ENCODE data around the gene GMCL1.

Gene GMCL1

GRCh38 chr2:69810550-69810949, 18.9 kb upstream of the GMCL1 start:
- Histone ChIP-seq H3K27me3 (ENCODE audit: insufficient read depth, low read depth, severe bottlenecking) (no peaks in the 10 kb centered on the region), H3K36me3 (no peaks in the 10 kb centered on the region; the same call in 1 of the 2 replicates), H3K4me3 (ENCODE audit: low read depth, low read length) (no peak overlapping the region), H3K27ac (no peak overlapping the region), H3K9me3 (ENCODE audit: severe bottlenecking) (no peaks in the 10 kb centered on the region)
- TF ChIP-seq CTCF (IDR thresholded peaks at IDR 0.05; ENCODE audit: low read depth, low read length): no peak
- no peak for DNase-seq

- Histone ChIP-seq H3K4me3 (ENCODE audit: low read depth, low read length) (no peak overlapping the region), H3K27me3 (ENCODE audit: insufficient read depth, low read depth, severe bottlenecking) (no peaks in the 10 kb centered on the region), H3K27ac (no peak overlapping the region), H3K9me3 (ENCODE audit: severe bottlenecking) (no peaks in the 10 kb centered on the region), H3K36me3 (no peaks in the 10 kb centered on the region; the same call in 1 of the 2 replicates)
- no peak for DNase-seq
- TF ChIP-seq CTCF (IDR thresholded peaks at IDR 0.05; ENCODE audit: low read depth, low read length): no peak
Measured at GRCh38 chr2:69811018-69811417, 18.4 kb upstream of the GMCL1 start.

GRCh38 chr2:69811591-69811990, 17.9 kb upstream of the GMCL1 start:
- DNase-seq: no peak
- Histone ChIP-seq H3K9me3 (ENCODE audit: severe bottlenecking) (no peaks in the 10 kb centered on the region), H3K27ac (no peak overlapping the region), H3K27me3 (ENCODE audit: insufficient read depth, low read depth, severe bottlenecking) (no peaks in the 10 kb centered on the region), H3K4me3 (ENCODE audit: low read depth, low read length) (no peak overlapping the region), H3K36me3 (no peaks in the 10 kb centered on the region; the same call in 1 of the 2 replicates)
- TF ChIP-seq CTCF (IDR thresholded peaks at IDR 0.05; ENCODE audit: low read depth, low read length): no peak

GRCh38 chr2:69815717-69816116, 13.7 kb upstream of the GMCL1 start:
- TF ChIP-seq CTCF (IDR thresholded peaks at IDR 0.05; ENCODE audit: low read depth, low read length): no peak
- no peak for DNase-seq
- Histone ChIP-seq H3K36me3 (no peaks in the 10 kb centered on the region), H3K4me3 (ENCODE audit: low read depth, low read length) (no peak overlapping the region), H3K9me3 (ENCODE audit: severe bottlenecking) (no peaks in the 10 kb centered on the region), H3K27ac (no peak overlapping the region), H3K27me3 (ENCODE audit: insufficient read depth, low read depth, severe bottlenecking) (no peaks in the 10 kb centered on the region)

GRCh38 chr2:69816923-69817542, 12.4 kb upstream of the GMCL1 start:
- Histone ChIP-seq H3K27me3 (ENCODE audit: insufficient read depth, low read depth, severe bottlenecking) (no peaks in the 10 kb centered on the region), H3K9me3 (ENCODE audit: severe bottlenecking) (no peaks in the 10 kb centered on the region), H3K27ac (no peak overlapping the region), H3K36me3 (no peaks in the 10 kb centered on the region), H3K4me3 (ENCODE audit: low read depth, low read length) (no peak overlapping the region)
- DNase-seq: peak; percentile 85
- TF ChIP-seq CTCF (IDR thresholded peaks at IDR 0.05; ENCODE audit: low read depth, low read length): peak; percentile 69
